ENCODE measurements around the gene RUSC1.

RUSC1 gene

GRCh38 chr1:155272466-155273342 lies 48.0 kb upstream of the RUSC1 start (continued):
- peak; percentile 82 for TF ChIP-seq PATZ1 (tag by site-specific recombination; IDR thresholded peaks at IDR 0.05)
- TF ChIP-seq PRDM6 (tag by site-specific recombination; IDR thresholded peaks at IDR 0.05) = no peak
- no peak for TF ChIP-seq ZNF48 (tag by site-specific recombination; IDR thresholded peaks at IDR 0.05)
- peak; percentile 83 for TF ChIP-seq ZNF585B (tag by site-specific recombination; IDR thresholded peaks at IDR 0.05)
- TF ChIP-seq ZNF416 (tag by site-specific recombination; IDR thresholded peaks at IDR 0.05) = no peak
- no peak for TF ChIP-seq PRDM1 (tag by site-specific recombination; IDR thresholded peaks at IDR 0.05)
- 0 out of 2 replicates have a peak, but pooled peaks have one; percentile 46 for TF ChIP-seq ZFP37 (tag by site-specific recombination; IDR thresholded peaks at IDR 0.05)
- no peak for TF ChIP-seq ZNF433 (tag by site-specific recombination; IDR thresholded peaks at IDR 0.05; ENCODE audit: low read depth)
- TF ChIP-seq ZBTB11 (tag by site-specific recombination; conservative IDR thresholded peaks at IDR 0.05; ENCODE audit: low read depth) = peak; percentile 65
- peak; percentile 89 for TF ChIP-seq YY1 (tag by site-specific recombination; IDR thresholded peaks at IDR 0.05)
- TF ChIP-seq ZNF266 (tag by site-specific recombination; IDR thresholded peaks at IDR 0.05; ENCODE audit: low read depth) = no peak
- TF ChIP-seq ZNF335 (tag by site-specific recombination; conservative IDR thresholded peaks at IDR 0.05) = peak; percentile 57
- peak; percentile 67; the same call in 1 of the 2 replicates for TF ChIP-seq KLF1 (tag by site-specific recombination; IDR thresholded peaks at IDR 0.05)
- peak; percentile 94 for TF ChIP-seq ZBTB20 (tag by site-specific recombination; IDR thresholded peaks at IDR 0.05)
- TF ChIP-seq ZNF223 (tag by site-specific recombination; IDR thresholded peaks at IDR 0.05) = no peak
- TF ChIP-seq SP2 (tag by site-specific recombination; IDR thresholded peaks at IDR 0.05) = peak; percentile 83; the same call in 1 of the 2 replicates
- TF ChIP-seq ZNF768 (tag by site-specific recombination; IDR thresholded peaks at IDR 0.05) = no peak
- no peak for TF ChIP-seq ZFP69B (tag by site-specific recombination; IDR thresholded peaks at IDR 0.05)
- peak; percentile 57; the same call in 1 of the 2 replicates for TF ChIP-seq ZNF639 (tag by site-specific recombination; IDR thresholded peaks at IDR 0.05)
- no peak; the same call in 1 of the 2 replicates for TF ChIP-seq ZNF561 (tag by site-specific recombination; IDR thresholded peaks at IDR 0.05; ENCODE audit: borderline replicate concordance)
- no peak for TF ChIP-seq ZNF664 (tag by site-specific recombination; IDR thresholded peaks at IDR 0.05)
- 0 out of 2 replicates have a peak, but pooled peaks have one; percentile 45 for TF ChIP-seq ZNF449 (tag by site-specific recombination; IDR thresholded peaks at IDR 0.05)
- no peak for TF ChIP-seq ZNF701 (tag by site-specific recombination; IDR thresholded peaks at IDR 0.05)
- TF ChIP-seq ZNF214 (tag by site-specific recombination; IDR thresholded peaks at IDR 0.05; ENCODE audit: borderline replicate concordance) = no peak
- TF ChIP-seq ZNF404 (tag by site-specific recombination; IDR thresholded peaks at IDR 0.05) = no peak
- TF ChIP-seq ATF2 (tag by site-specific recombination; IDR thresholded peaks at IDR 0.05; ENCODE audit: low read depth) = no peak
